ENCODE measurements around the gene MINDY1. TPM values are rescaled to one million over a fixed set of nuclear protein-coding genes. Genes with fewer than 3 reads are reported as not detected.

MINDY1 gene
- total and polyA plus RNA-seq, 9 of the 15 experiments (the other 6 are each of a cell fraction or from before 2014, with no cell fraction given): 0.49 to 11.0 (median 6.0) TPM

- TF ChIP-seq PKNOX1 (IDR thresholded peaks at IDR 0.05) (peak; percentile 32; the same call in 1 of the 2 replicates), MAFG (tag; conservative IDR thresholded peaks at IDR 0.05) (peak; percentile 97), ZNF318 (IDR thresholded peaks at IDR 0.05; ENCODE audit: borderline replicate concordance in 1 of 2, low read depth in 1 of 2) (peak in 1 of 2 experiments; percentile 81; a peak in 2 of 4 replicates), MITF (IDR thresholded peaks at IDR 0.05) (0 out of 2 replicates have a peak, but pooled peaks have one; percentile 19), MAFK (IDR thresholded peaks at IDR 0.05; ENCODE audit: low read length) (peak; percentile 86), BMI1 (IDR thresholded peaks at IDR 0.05; ENCODE audit: low read length) (no peak), TFE3 (CRISPR knock-in tag; IDR thresholded peaks at IDR 0.05) (no peak), E2F1 (CRISPR knock-in tag; IDR thresholded peaks at IDR 0.05) (no peak), FOSL1 (tag; conservative IDR thresholded peaks at IDR 0.05) (peak; percentile 72), ATF3 (IDR thresholded peaks at IDR 0.05) (peak; percentile 77), ATF3 (CRISPR knock-in tag; conservative IDR thresholded peaks at IDR 0.05) (no peak), NCOA1 (IDR thresholded peaks at IDR 0.05; ENCODE audit: low read depth) (peak; percentile 31; the same call in 1 of the 2 replicates)
Observed at GRCh38 chr1:150999051-150999674, 7.5 kb downstream of the MINDY1 start (continued).

All from K562 (cell line).